GM12874 (cell line): ENCODE data around the gene NUP43.

Experiments
- CTCF ChIP-seq: IDR thresholded peaks from 2 replicates; pipeline ENCODE4 v1.5.1; 2011; ENCODE audit warnings: low read depth, mild to moderate bottlenecking, control low read depth, low read length, moderate library complexity; ENCODE audit not compliant: insufficient read depth

The NUP43 gene

GRCh38 chr6:149717588-149718458 is 28.5 kb downstream of the NUP43 start, which contains the start of gene LATS1:
Gene LATS1 (minus strand): TSS chr6:149718101. CDS start chr6:149702126, 15,975 bp downstream.
- no peak for TF ChIP-seq CTCF

GRCh38 chr6:149717255-149717587 is 29.1 kb downstream of the NUP43 start:
- no peak for TF ChIP-seq CTCF

GRCh38 chr6:149716181-149716963 is 30.0 kb downstream of the NUP43 start:
- TF ChIP-seq CTCF, result no peak

- no peak for TF ChIP-seq CTCF
These were observed 31.9 kb downstream of the NUP43 start for GRCh38 chr6:149714442-149714841.

- TF ChIP-seq CTCF, result no peak
These were observed 34.6 kb downstream of the NUP43 start for GRCh38 chr6:149711711-149712110.

GRCh38 chr6:149701714-149702113 is 44.6 kb downstream of the NUP43 start:
- no peak for TF ChIP-seq CTCF

GRCh38 chr6:149699150-149699549 is 47.2 kb downstream of the NUP43 start:
- no peak for TF ChIP-seq CTCF
